ENCODE results near the gene RIPPLY3. TPM values are rescaled to one million over a fixed set of nuclear protein-coding genes. Genes with fewer than 3 reads are reported as not detected.
"Not testable (repeated sequence)": the region's sequence is repeated elsewhere in the genome, so short reads cannot be mapped to it uniquely, and the experiment has no call there.

The RIPPLY3 gene
- total RNA-seq, 1 donor from 2014 or later = not detected

DNA sequence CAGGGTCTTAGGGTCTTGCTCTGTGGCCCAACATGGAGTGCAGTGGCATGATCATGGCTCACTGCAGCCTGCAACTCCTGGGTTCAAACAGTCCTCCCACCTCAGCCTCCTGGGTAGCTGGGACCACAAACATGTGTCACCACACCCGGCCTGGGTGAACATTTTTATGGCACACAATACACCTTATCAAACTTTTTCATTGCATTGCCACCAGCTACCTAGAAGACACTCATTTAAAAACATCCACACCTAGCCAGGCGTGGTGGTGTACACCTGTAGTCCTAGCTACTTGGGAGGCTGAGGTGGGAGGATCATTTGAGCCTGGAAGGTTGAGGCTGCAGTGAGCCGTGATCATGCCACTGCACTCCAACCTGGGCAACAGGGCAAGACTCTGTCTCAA lies 2.6 kb upstream of the RIPPLY3 start:
- not testable (repeated sequence) for DNase-seq (ENCODE audit: low spot score)

GRCh38 chr21:37005548-37006485 lies 685 bp upstream of the RIPPLY3 start:
- ATAC-seq (no peak), DNase-seq (ENCODE audit: low spot score) (no peak)
- intact Hi-C loops (cut with DNase I) = no loop called here

More for the DNA sequence above, 2.6 kb upstream of the RIPPLY3 start:
- ATAC-seq; intact Hi-C loops (cut with DNase I): not testable (repeated sequence)

DNA sequence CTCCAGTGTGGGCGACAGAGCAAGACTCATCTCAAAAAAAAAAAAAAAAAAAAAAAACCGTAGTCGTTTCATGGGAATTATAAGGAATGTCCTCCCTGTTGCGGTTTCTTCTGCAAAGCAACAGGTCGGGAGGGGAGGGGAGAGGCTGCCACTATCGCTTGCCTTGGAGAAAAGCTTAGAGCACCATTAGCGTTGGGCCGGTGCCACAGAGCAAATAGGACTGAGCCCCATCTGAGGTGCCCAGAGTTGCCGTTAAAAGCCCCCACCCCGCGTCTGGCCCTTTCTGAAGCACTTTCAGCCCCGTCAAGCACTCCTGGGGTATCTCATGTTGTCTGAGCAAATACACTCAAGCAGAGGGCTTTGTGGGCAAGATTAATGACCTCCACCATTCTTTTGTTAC lies 2.2 kb downstream of the RIPPLY3 start:
- no peak for ATAC-seq
- intact Hi-C loops (cut with DNase I) = no loop called here

GRCh38 chr21:37009740-37010341 lies 3.3 kb downstream of the RIPPLY3 start:
- intact Hi-C loops (cut with DNase I) = no loop called here
- peak; percentile 97 for ATAC-seq
- DNase-seq (ENCODE audit: low spot score) = peak; percentile 90

More for the DNA sequence above, 2.2 kb downstream of the RIPPLY3 start:
- no peak for DNase-seq (ENCODE audit: low spot score)

- intact Hi-C loops (cut with DNase I) = no loop called here
- ATAC-seq (no peak), DNase-seq (ENCODE audit: low spot score) (no peak)
Measured at GRCh38 chr21:37017951-37018679, 11.6 kb downstream of the RIPPLY3 start.

DNA sequence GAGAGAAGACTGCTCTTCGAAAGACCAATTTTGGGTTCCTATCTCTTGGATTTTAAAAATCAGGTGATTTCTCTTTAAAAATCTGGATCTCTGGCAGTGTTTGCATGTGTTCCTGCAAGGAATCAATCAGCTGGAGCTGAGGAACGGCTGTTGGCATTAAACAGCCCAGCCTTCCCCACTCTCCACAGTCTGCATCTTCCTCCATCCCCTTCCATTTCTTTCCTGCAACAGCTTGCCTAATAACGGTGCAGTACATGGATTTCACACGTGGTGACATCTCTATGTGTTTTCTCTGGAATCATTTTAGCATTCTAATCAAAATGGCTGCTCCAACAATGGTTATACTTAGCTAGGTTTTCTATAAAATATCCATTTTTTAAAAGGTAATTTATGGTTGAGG lies 20.0 kb downstream of the RIPPLY3 start:
- ATAC-seq = no peak
- intact Hi-C loops (cut with DNase I) = no loop called here
- no peak for DNase-seq (ENCODE audit: low spot score)

DNA sequence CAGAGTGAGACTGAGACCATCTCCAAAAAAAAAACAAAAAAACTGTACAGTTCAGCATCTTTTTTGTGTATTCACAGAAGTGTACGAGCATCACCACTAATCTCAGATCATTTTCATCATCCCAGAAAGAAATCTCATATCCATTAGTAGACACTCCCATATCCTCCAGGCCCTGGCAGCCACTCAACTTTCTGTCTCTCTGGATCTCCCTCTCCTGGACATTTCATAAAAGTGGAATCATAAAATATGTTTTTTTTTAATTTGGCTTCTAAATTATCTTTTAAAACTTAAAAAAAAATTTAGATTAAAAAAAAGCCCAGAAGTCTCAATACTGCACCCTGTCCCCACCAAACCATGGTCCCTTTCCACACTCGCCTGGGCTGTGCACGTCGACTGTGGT lies 22.1 kb downstream of the RIPPLY3 start:
- DNase-seq (ENCODE audit: low spot score) (no peak), ATAC-seq (no peak)
- intact Hi-C loops (cut with DNase I) = no loop called here

- no peak for ATAC-seq
- no peak for DNase-seq (ENCODE audit: low spot score)
- intact Hi-C loops (cut with DNase I) = no loop called here
Measured at GRCh38 chr21:37030864-37031263, 24.4 kb downstream of the RIPPLY3 start.

GRCh38 chr21:37032293-37032692 lies 25.8 kb downstream of the RIPPLY3 start:
- ATAC-seq (no peak), DNase-seq (ENCODE audit: low spot score) (no peak)
- intact Hi-C loops (cut with DNase I) = no loop called here

DNA sequence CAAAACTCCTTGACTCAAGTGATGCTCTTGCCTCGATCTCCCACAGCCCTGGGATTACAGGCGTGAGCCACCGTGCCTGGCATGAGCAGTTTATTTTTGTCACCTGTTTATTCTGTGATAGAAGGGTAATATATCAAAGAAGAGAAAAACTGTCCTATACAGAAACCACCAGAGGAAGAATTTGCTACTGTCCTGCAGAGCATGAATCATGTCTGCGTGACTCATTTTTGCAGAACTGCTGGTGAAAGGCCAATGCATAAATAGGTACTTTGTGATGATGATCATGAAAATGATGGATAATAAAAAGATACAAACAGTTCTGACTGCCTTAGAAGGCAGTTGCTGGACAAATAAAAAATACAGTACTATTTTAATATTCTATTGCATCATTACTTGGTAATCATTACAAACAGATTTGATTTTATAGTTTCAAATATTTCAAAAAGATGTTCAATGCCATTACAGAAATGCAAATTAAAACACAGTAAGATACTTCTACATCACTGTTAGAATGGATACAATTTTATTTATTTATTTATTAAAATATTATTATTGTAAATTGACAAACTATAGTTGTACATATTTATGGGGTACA lies 26.5 kb downstream of the RIPPLY3 start:
- ATAC-seq (no peak), DNase-seq (ENCODE audit: low spot score) (no peak)
- intact Hi-C loops (cut with DNase I) = no loop called here

DNA sequence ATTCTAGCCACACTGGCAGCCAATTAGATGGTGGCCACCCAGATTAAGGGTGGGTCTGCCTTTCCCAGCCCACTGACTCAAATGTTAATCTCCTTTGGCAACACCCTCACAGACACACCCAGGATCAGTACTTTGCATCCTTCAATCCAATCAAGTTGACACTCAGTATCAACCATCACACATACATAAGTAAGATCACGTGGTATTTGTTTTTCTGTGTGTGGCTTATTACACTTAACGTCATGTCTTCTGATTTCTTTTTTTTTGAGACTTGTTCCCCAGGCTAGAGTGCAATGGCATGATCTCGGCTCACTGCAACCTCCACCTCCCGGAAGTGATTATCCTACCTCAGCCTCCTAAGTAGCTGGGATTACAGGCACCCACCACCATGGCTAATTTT lies 27.9 kb downstream of the RIPPLY3 start:
- DNase-seq (ENCODE audit: low spot score); intact Hi-C loops (cut with DNase I); ATAC-seq: not testable (repeated sequence)

DNA sequence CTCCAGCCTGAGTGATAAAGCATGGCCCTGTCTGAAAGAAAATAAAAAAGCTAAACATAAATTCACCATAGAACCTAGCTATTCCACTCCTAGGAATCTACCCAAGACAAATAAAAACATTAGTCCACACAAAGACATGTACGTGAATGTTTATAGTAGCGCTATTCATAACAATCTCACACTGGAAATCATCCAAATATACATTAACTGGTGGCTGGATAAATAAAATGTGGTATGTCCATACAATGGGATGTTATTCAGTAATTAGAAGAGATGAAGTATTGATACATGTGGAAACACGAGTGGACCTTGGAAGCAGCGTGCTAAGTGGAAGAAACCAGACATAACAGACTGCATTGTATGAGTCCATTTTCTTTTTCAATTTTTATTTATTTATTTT lies 29.7 kb downstream of the RIPPLY3 start:
- DNase-seq (ENCODE audit: low spot score) (no peak), ATAC-seq (no peak)
- intact Hi-C loops (cut with DNase I) = no loop called here

DNA sequence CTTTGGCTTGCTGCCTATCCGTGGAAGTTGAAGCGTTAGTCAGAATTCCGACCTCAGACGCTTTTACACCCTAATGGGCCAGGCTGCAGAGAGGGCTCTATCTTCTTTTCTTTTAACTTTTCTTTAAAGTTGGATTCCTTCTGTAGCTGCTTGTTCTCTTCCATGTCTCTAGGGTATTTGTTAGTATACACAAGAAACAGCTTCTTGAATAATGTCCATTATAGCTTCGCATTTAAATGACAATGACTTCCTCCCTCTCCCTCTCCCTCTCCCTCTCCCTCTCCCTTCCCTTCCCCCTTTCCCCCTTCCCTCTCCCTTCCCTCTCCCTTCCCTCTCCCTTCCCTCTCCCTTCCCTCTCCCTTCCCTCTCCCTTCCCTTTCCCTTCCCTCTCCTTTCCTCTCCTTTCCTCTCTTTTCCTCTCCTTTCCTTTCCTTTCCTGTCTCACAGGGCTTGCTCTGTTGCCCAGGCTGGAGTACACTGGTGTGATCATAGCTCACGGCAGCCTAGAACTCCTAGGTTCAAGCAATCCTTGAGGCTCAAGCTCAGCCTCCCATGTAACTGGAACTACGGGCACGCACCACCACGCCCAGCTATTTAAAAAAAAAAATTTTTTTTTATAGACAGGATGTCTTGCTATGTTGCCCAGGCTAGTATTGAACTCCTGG lies 33.0 kb downstream of the RIPPLY3 start:
- intact Hi-C loops (cut with DNase I) = no loop called here
- no peak for ATAC-seq
- no peak for DNase-seq (ENCODE audit: low spot score)

DNA sequence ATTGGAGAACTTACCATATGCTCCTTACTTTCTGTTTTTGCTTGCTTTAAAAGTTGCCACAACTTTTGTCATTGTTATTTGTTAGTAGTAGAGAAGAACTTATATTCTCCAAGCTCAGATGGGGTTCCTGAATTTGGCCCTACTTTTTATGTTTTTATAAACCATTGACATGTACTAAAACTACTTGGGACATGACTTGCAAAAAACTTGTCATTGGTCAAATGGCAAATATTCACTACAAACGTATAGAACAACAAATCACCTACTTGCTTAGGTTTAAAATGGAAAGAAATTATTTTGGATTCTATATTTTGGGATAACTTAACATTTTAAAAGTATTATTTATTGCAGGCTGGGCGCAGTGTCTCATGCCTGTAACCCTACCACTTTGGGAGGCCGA lies 33.7 kb downstream of the RIPPLY3 start:
- no peak for ATAC-seq
- DNase-seq (ENCODE audit: low spot score) = no peak
- intact Hi-C loops (cut with DNase I) = no loop called here

DNA sequence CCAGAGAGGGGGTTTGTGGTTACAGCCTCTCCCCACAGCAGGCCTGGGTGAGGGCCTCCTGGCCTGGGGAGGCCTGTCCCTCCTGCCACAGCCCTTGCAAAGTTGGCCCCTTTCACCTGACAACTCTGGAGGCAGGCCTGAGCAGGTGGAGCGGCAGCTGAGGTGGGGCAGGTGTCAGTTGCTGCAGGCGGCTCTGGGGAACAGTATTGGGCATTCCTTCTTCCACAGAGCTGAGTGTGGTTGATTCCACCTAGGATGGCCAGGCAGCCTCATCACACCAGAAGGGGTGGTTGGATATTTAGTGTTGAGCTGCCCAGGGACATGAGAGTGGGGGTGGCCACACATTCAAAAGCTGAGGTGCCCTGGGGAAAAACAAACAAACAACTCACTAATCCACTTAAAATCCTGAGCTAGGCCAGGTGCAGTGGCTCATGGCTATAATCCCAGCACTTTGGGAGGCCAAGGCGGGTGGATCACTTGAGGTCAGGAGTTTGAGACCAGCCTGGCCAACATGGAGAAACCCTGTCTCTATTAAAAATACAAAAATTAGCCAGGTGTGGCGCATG lies 35.3 kb downstream of the RIPPLY3 start:
- no peak for ATAC-seq
- intact Hi-C loops (cut with DNase I) = no loop called here

DNA sequence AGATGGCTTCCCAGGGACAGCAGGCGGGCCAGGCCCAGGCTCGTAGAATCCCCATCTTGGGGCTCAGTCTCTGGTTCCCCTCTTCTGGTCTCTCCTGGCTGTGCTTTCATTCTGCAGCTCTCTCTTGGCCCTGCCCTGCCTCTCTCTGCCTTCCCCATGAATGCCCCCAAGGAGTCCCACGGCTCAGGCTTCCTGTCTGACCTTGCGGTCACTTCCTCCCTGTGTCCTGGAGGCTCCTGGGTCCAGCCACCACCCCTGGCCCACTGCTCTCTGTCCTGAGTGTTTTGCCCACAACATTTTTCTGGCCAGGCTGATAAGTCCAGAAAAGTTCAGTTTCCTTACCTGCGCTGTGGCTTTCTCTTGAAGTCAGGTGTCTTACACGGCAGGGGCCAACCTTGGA lies 37.3 kb downstream of the RIPPLY3 start:
- intact Hi-C loops (cut with DNase I) = no loop called here
- no peak for DNase-seq (ENCODE audit: low spot score)
- ATAC-seq = no peak

More for the DNA sequence above, 35.3 kb downstream of the RIPPLY3 start:
- no peak for DNase-seq (ENCODE audit: low spot score)

DNA sequence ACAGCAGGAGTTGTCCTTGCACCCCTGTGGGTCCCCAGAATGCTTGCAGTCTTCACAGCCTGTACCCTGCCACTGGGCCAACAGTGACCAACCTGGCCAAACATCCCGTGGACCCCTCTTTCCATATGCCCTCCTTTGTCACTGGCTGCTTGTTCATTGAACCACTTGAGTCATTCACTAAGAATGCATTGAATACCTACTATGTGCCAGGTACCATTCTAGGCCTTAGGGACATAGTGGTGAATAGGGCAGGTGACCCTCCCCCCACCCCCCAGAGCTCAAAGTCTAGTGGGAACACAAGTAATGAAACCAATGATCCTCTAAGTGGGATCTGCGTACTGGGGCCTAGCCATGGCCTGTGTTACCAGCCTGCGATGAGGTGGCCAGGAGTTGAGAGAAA lies 38.1 kb downstream of the RIPPLY3 start:
- no peak for DNase-seq (ENCODE audit: low spot score)
- intact Hi-C loops (cut with DNase I) = no loop called here
- ATAC-seq = no peak

- no peak for DNase-seq (ENCODE audit: low spot score)
- ATAC-seq = no peak
- intact Hi-C loops (cut with DNase I) = no loop called here
Measured at GRCh38 chr21:37045149-37045548, 38.6 kb downstream of the RIPPLY3 start.

GRCh38 chr21:37045556-37045955 lies 39.1 kb downstream of the RIPPLY3 start:
- DNase-seq (ENCODE audit: low spot score) (no peak), ATAC-seq (no peak)
- intact Hi-C loops (cut with DNase I) = no loop called here

All from sciatic nerve (tissue), 2 donors.